HG02763 (cell line): ENCODE results near the gene PPIG.
"Not testable (repeated sequence)": the region's sequence is repeated elsewhere in the genome, so short reads cannot be mapped to it uniquely, and the experiment has no call there.

Source experiments
- ATAC-seq: cut with Tn5 transposase; IDR thresholded peaks from one replicate; pipeline ENCODE4 v1.9.1; 2021; ENCODE audit warnings: mild to moderate bottlenecking, moderate library complexity; ENCODE audit not compliant: unreplicated experiment

PPIG gene

GRCh38 chr2:169584005-169584877 is at the start of gene PPIG:
Gene PPIG, plus strand, starts transcription at chr2:169584351. Its CDS starts 19,691 bp downstream, at chr2:169604042.
- peak; percentile 90 for ATAC-seq

GRCh38 chr2:169539460-169539859 is 44.7 kb upstream of the PPIG start:
- not testable (repeated sequence) for ATAC-seq

GRCh38 chr2:169540146-169540545 is 44.0 kb upstream of the PPIG start:
- ATAC-seq, result no peak

GRCh38 chr2:169542433-169542832 is 41.7 kb upstream of the PPIG start:
- ATAC-seq, result no peak

- ATAC-seq, result no peak
Observed at GRCh38 chr2:169546756-169547155, 37.4 kb upstream of the PPIG start.

- ATAC-seq, result no peak
Observed at GRCh38 chr2:169561364-169561763, 22.8 kb upstream of the PPIG start.

- not testable (repeated sequence) for ATAC-seq
Observed at GRCh38 chr2:169562084-169562483, 22.1 kb upstream of the PPIG start.

- ATAC-seq, result no peak
Observed at GRCh38 chr2:169562519-169562918, 21.6 kb upstream of the PPIG start.

GRCh38 chr2:169565686-169566085 is 18.5 kb upstream of the PPIG start:
- ATAC-seq, result no peak

GRCh38 chr2:169569948-169570347 is 14.2 kb upstream of the PPIG start:
- no peak for ATAC-seq

- not testable (repeated sequence) for ATAC-seq
Observed at GRCh38 chr2:169570752-169571151, 13.4 kb upstream of the PPIG start.

GRCh38 chr2:169571571-169571970 is 12.6 kb upstream of the PPIG start:
- no peak for ATAC-seq

GRCh38 chr2:169572189-169572588 is 12.0 kb upstream of the PPIG start:
- ATAC-seq, result no peak

GRCh38 chr2:169572821-169573159 is 11.4 kb upstream of the PPIG start:
- ATAC-seq, result no peak

GRCh38 chr2:169573160-169573973 is 10.8 kb upstream of the PPIG start, which contains the start of gene FASTKD1:
Gene FASTKD1, minus strand, starts transcription at chr2:169573865. Its CDS starts 1,836 bp downstream, at chr2:169572029.
- peak; percentile 98 for ATAC-seq

- no peak for ATAC-seq
Observed at GRCh38 chr2:169573974-169574299, 10.2 kb upstream of the PPIG start.

- ATAC-seq, result not testable (repeated sequence)
Observed at GRCh38 chr2:169574539-169574938, 9.6 kb upstream of the PPIG start.

- ATAC-seq, result not testable (repeated sequence)
Observed at GRCh38 chr2:169575264-169575663, 8.9 kb upstream of the PPIG start.

GRCh38 chr2:169579044-169579443 is 5.1 kb upstream of the PPIG start:
- ATAC-seq, result no peak

- ATAC-seq, result not testable (repeated sequence)
Observed at GRCh38 chr2:169582552-169583266, 1.4 kb upstream of the PPIG start.

GRCh38 chr2:169583518-169583917 is 633 bp upstream of the PPIG start:
- no peak for ATAC-seq
